Right lung (tissue), 5 donors: ENCODE data around the gene PRKN. TPM values are rescaled to one million over a fixed set of nuclear protein-coding genes. Genes with fewer than 3 reads are reported as not detected.

ENCODE experiments used
- DNase-seq, 2 donors: peaks; one replicate each; pipeline ENCODE4 v3.0.0-alpha.2; 2013
- polyA plus RNA-seq, 5 donors: library from polyadenylated mRNA; unstranded; fragments of 120-200 nt; gene quantifications; one replicate each; pipeline versions ENCODE4 v1.2.1 to v1.2.3, GENCODE V29; 2013; ENCODE audit warnings: inconsistent platforms in 1 of 5, low replicate concordance in 1 of 5; ENCODE audit not compliant: insufficient read length in 5 of 5, insufficient read depth in 1 of 5

Gene PRKN
- polyA plus RNA-seq, 5 donors: 2.0 to 3.6 (median 2.7) TPM

GRCh38 chr6:162712694-162713093 lies 14.9 kb downstream of the PRKN start:
- no peak for DNase-seq

- DNase-seq: no peak
Measured at GRCh38 chr6:162711376-162711775, 16.2 kb downstream of the PRKN start.

- no peak for DNase-seq
Measured at GRCh38 chr6:162710936-162711335, 16.6 kb downstream of the PRKN start.

GRCh38 chr6:162710419-162710818 lies 17.1 kb downstream of the PRKN start:
- no peak for DNase-seq

GRCh38 chr6:162709431-162709830 lies 18.1 kb downstream of the PRKN start:
- DNase-seq: no peak

- no peak for DNase-seq
Measured at GRCh38 chr6:162708971-162709370, 18.6 kb downstream of the PRKN start.

- DNase-seq: peak; percentile 83 to 89
Measured at GRCh38 chr6:162706232-162706631, 21.3 kb downstream of the PRKN start.

- no peak for DNase-seq
Measured at GRCh38 chr6:162705736-162706135, 21.8 kb downstream of the PRKN start.

GRCh38 chr6:162704001-162704400 lies 23.6 kb downstream of the PRKN start:
- DNase-seq: no peak

- no peak for DNase-seq
Measured at GRCh38 chr6:162702446-162702845, 25.1 kb downstream of the PRKN start.

- DNase-seq: no peak
Measured at GRCh38 chr6:162701551-162701950, 26.0 kb downstream of the PRKN start.

GRCh38 chr6:162700966-162701365 lies 26.6 kb downstream of the PRKN start:
- DNase-seq: peak in 1 of 2 donors; percentile 36

- DNase-seq: no peak
Measured at GRCh38 chr6:162699961-162700360, 27.6 kb downstream of the PRKN start.

- no peak for DNase-seq
Measured at GRCh38 chr6:162698440-162698839, 29.1 kb downstream of the PRKN start.

GRCh38 chr6:162697872-162698403 lies 29.6 kb downstream of the PRKN start:
- DNase-seq: no peak

GRCh38 chr6:162690158-162690557 lies 37.4 kb downstream of the PRKN start:
- no peak for DNase-seq

- no peak for DNase-seq
Measured at GRCh38 chr6:162688751-162689345, 38.7 kb downstream of the PRKN start.

- DNase-seq: no peak
Measured at GRCh38 chr6:162685586-162685985, 42.0 kb downstream of the PRKN start.

- DNase-seq: no peak
Measured at GRCh38 chr6:162684961-162685360, 42.6 kb downstream of the PRKN start.

- no peak for DNase-seq
Measured at GRCh38 chr6:162684052-162684451, 43.5 kb downstream of the PRKN start.

GRCh38 chr6:162683135-162683534 lies 44.4 kb downstream of the PRKN start:
- peak in 1 of 2 donors; percentile 27 for DNase-seq

- DNase-seq: no peak
Measured at GRCh38 chr6:162681447-162681846, 46.1 kb downstream of the PRKN start.

GRCh38 chr6:162680871-162681270 lies 46.7 kb downstream of the PRKN start:
- DNase-seq: no peak

GRCh38 chr6:162680367-162680766 lies 47.2 kb downstream of the PRKN start:
- DNase-seq: no peak
